ENCODE data around the gene PIEZO1.

- TF ChIP-seq CTCF (IDR thresholded peaks at IDR 0.05) (no peak), POLR2A (IDR thresholded peaks at IDR 0.05) (no peak), POLR2AphosphoS5 (IDR thresholded peaks at IDR 0.05) (no peak)
Measured at GRCh38 chr16:88742896-88743605, 42.0 kb downstream of the PIEZO1 start.
